Suprapubic skin (tissue), 4 donors: ENCODE results near the gene HDAC5. TPM values are rescaled to one million over a fixed set of nuclear protein-coding genes. Genes with fewer than 3 reads are reported as not detected.

Experiments used
- DNase-seq, 2 donors: peaks; one replicate each; pipeline ENCODE4 v3.0.0-alpha.2; 2019; ENCODE audit warnings: low spot score in 2 of 2
- H3K27ac ChIP-seq: fragments of 200-600 bp; sonication (generic); one replicate; pipeline ENCODE4 v1.5.1; 2019
- H3K27me3 ChIP-seq: fragments of 200-600 bp; sonication (generic); one replicate; pipeline ENCODE4 v1.5.1; 2019
- H3K36me3 ChIP-seq: fragments of 200-600 bp; sonication (generic); one replicate; pipeline ENCODE4 v1.5.1; 2019
- H3K4me1 ChIP-seq: fragments of 200-600 bp; sonication (generic); one replicate; pipeline ENCODE4 v1.5.1; 2019
- H3K4me3 ChIP-seq: fragments of 200-600 bp; sonication (generic); one replicate; pipeline ENCODE4 v1.5.1; 2019; ENCODE audit warnings: mild to moderate bottlenecking
- H3K9me3 ChIP-seq: fragments of 200-600 bp; sonication (generic); one replicate; pipeline ENCODE4 v1.5.1; 2019
- CTCF ChIP-seq, 2 donors: fragments of 200-600 bp in 1 of 2; fragments of 450-650 bp in 1 of 2; sonication (generic) in 1 of 2; IDR thresholded peaks; one replicate each; pipeline ENCODE4 v1.5.1; 2016 to 2019; ENCODE audit warnings: antibody characterized with exemption in 2 of 2, mild to moderate bottlenecking in 1 of 2, moderate library complexity in 1 of 2
- EP300 ChIP-seq: sonication (generic); formaldehyde crosslinking; IDR thresholded peaks from one replicate; pipeline ENCODE4 v1.6.1; 2017; ENCODE audit warnings: antibody characterized with exemption
- POLR2A ChIP-seq, 2 donors: fragments of 450-650 bp; IDR thresholded peaks; one replicate each; pipeline ENCODE4 v1.6.1; 2017; ENCODE audit warnings: antibody characterized with exemption in 2 of 2, mild to moderate bottlenecking in 2 of 2, moderate library complexity in 2 of 2
- POLR2AphosphoS5 ChIP-seq, 3 donors: sonication (generic); formaldehyde crosslinking; IDR thresholded peaks; one replicate each; pipeline ENCODE4 v1.6.1; 2017; ENCODE audit warnings: antibody characterized with exemption in 3 of 3
- WGBS: methylation state at CpG from one replicate; pipeline ENCODE4 v1.1.5; 2018; 5-methylcytosine and 5-hydroxymethylcytosine counted together
- total RNA-seq, 4 donors: library from RNA; depleted of rRNA; stranded (reverse); fragments of >200 nt; gene quantifications; one replicate each; pipeline ENCODE4 v1.1.0, GENCODE V29; 2016

HDAC5 gene
- total RNA-seq, 4 donors from 2014 or later = 135 to 197 (median 168) TPM

- H3K4me3 ChIP-seq = no peak overlapping the region
- H3K9me3 ChIP-seq = no peaks in the 10 kb centered on the region
- DNase-seq = no peak
- no peaks in the 10 kb centered on the region for H3K27me3 ChIP-seq
- 83% methylated on average over 20 of the region's 21 CpGs for WGBS
- H3K4me1 ChIP-seq = peaks cover 12% of the 10 kb centered on the region
- H3K36me3 ChIP-seq = peaks cover 85% of the 10 kb centered on the region
- TF ChIP-seq POLR2AphosphoS5 (IDR thresholded peaks at IDR 0.05) (no peak), POLR2A (IDR thresholded peaks at IDR 0.05) (no peak), CTCF (IDR thresholded peaks at IDR 0.05) (no peak), EP300 (no peak)
- H3K27ac ChIP-seq = no peak overlapping the region
Observed at GRCh38 chr17:44082256-44082927, 41.0 kb downstream of the HDAC5 start.

- 93% methylated on average over 3 of the region's 3 CpGs for WGBS
- no peak overlapping the region for H3K4me3 ChIP-seq
- H3K9me3 ChIP-seq = no peaks in the 10 kb centered on the region
- TF ChIP-seq POLR2AphosphoS5 (IDR thresholded peaks at IDR 0.05) = no peak
- no peak for TF ChIP-seq EP300
- TF ChIP-seq POLR2A (IDR thresholded peaks at IDR 0.05) = no peak
- TF ChIP-seq CTCF (IDR thresholded peaks at IDR 0.05) = no peak
- peaks cover 5% of the 10 kb centered on the region for H3K4me1 ChIP-seq
- peaks cover 88% of the 10 kb centered on the region for H3K36me3 ChIP-seq
- no peak for DNase-seq
- H3K27ac ChIP-seq = no peak overlapping the region
- H3K27me3 ChIP-seq = no peaks in the 10 kb centered on the region
Observed at GRCh38 chr17:44081681-44082080, 41.8 kb downstream of the HDAC5 start.

GRCh38 chr17:44079877-44080821 is 43.3 kb downstream of the HDAC5 start:
- H3K36me3 ChIP-seq = peaks cover 90% of the 10 kb centered on the region
- H3K4me3 ChIP-seq = no peak overlapping the region
- H3K27me3 ChIP-seq = no peaks in the 10 kb centered on the region
- 91% methylated on average over 16 of the region's 18 CpGs for WGBS
- no peak overlapping the region for H3K27ac ChIP-seq
- H3K4me1 ChIP-seq = peaks cover 5% of the 10 kb centered on the region
- no peak for TF ChIP-seq POLR2AphosphoS5 (IDR thresholded peaks at IDR 0.05)
- TF ChIP-seq EP300 = no peak
- TF ChIP-seq POLR2A (IDR thresholded peaks at IDR 0.05) = no peak
- no peak for TF ChIP-seq CTCF (IDR thresholded peaks at IDR 0.05)
- DNase-seq = no peak
- no peaks in the 10 kb centered on the region for H3K9me3 ChIP-seq

- H3K36me3 ChIP-seq = peaks cover 84% of the 10 kb centered on the region
- H3K4me1 ChIP-seq = peaks cover 5% of the 10 kb centered on the region
- no peaks in the 10 kb centered on the region for H3K9me3 ChIP-seq
- no peak overlapping the region for H3K27ac ChIP-seq
- WGBS = 88% methylated on average over 1 of the region's 19 CpGs
- no peak for DNase-seq
- TF ChIP-seq CTCF (IDR thresholded peaks at IDR 0.05) (no peak), POLR2AphosphoS5 (IDR thresholded peaks at IDR 0.05) (no peak), EP300 (no peak), POLR2A (IDR thresholded peaks at IDR 0.05) (no peak)
- H3K27me3 ChIP-seq = no peaks in the 10 kb centered on the region
- H3K4me3 ChIP-seq = no peak overlapping the region
Observed at GRCh38 chr17:44078412-44078811, 45.0 kb downstream of the HDAC5 start.

GRCh38 chr17:44077595-44077909 is 45.9 kb downstream of the HDAC5 start:
- Histone ChIP-seq H3K4me1 (peaks cover 5% of the 10 kb centered on the region), H3K36me3 (peaks cover 76% of the 10 kb centered on the region), H3K27ac (no peak overlapping the region), H3K4me3 (no peak overlapping the region), H3K27me3 (no peaks in the 10 kb centered on the region), H3K9me3 (no peaks in the 10 kb centered on the region)
- 78% methylated on average over 3 of the region's 4 CpGs for WGBS
- TF ChIP-seq POLR2AphosphoS5 (IDR thresholded peaks at IDR 0.05) = no peak
- no peak for TF ChIP-seq EP300
- no peak for TF ChIP-seq POLR2A (IDR thresholded peaks at IDR 0.05)
- no peak for TF ChIP-seq CTCF (IDR thresholded peaks at IDR 0.05)
- DNase-seq = no peak
